ENCODE measurements around the gene LRP1B.

LRP1B gene

GRCh38 chr2:141440072-141440635 lies 690.7 kb downstream of the LRP1B start:
- no peak overlapping the region for H2AFZ ChIP-seq (ENCODE audit: low read length)
- H3K4me1 ChIP-seq (ENCODE audit: insufficient read depth, low read length, severe bottlenecking) = no peaks in the 10 kb centered on the region
- no peaks in the 10 kb centered on the region for H3K9me3 ChIP-seq (ENCODE audit: low read length)
- no peak for TF ChIP-seq EZH2 (IDR thresholded peaks at IDR 0.05; ENCODE audit: borderline replicate concordance, low read length)
- TF ChIP-seq, protein P1, sequence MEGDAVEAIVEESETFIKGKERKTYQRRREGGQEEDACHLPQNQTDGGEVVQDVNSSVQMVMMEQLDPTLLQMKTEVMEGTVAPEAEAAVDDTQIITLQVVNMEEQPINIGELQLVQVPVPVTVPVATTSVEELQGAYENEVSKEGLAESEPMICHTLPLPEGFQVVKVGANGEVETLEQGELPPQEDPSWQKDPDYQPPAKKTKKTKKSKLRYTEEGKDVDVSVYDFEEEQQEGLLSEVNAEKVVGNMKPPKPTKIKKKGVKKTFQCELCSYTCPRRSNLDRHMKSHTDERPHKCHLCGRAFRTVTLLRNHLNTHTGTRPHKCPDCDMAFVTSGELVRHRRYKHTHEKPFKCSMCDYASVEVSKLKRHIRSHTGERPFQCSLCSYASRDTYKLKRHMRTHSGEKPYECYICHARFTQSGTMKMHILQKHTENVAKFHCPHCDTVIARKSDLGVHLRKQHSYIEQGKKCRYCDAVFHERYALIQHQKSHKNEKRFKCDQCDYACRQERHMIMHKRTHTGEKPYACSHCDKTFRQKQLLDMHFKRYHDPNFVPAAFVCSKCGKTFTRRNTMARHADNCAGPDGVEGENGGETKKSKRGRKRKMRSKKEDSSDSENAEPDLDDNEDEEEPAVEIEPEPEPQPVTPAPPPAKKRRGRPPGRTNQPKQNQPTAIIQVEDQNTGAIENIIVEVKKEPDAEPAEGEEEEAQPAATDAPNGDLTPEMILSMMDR (IDR thresholded peaks at IDR 0.05; ENCODE audit: low read length) = no peak
- no peaks in the 10 kb centered on the region for H3F3A ChIP-seq (ENCODE audit: insufficient read depth, low read length)
- H3K4me2 ChIP-seq (ENCODE audit: low read length) = no peak overlapping the region
- H4K20me1 ChIP-seq (ENCODE audit: insufficient read depth, low read length) = no peaks in the 10 kb centered on the region
- no peak overlapping the region for H3K9ac ChIP-seq (ENCODE audit: low read length)
- no peaks in the 10 kb centered on the region for H3K27me3 ChIP-seq (ENCODE audit: insufficient read depth, low read length)
- H3K36me3 ChIP-seq (ENCODE audit: insufficient read depth, low read length) = no peaks in the 10 kb centered on the region
- no peak overlapping the region for H3K4me3 ChIP-seq (ENCODE audit: low read depth, low read length, poor library complexity, severe bottlenecking)
- H3K9me2 ChIP-seq (ENCODE audit: low read depth, low read length) = no peaks in the 10 kb centered on the region
- no peak overlapping the region for H3K27ac ChIP-seq (ENCODE audit: low read depth, low read length, poor library complexity, severe bottlenecking)
- no peaks in the 10 kb centered on the region for H3K79me2 ChIP-seq (ENCODE audit: insufficient read depth, low read length)

DNA sequence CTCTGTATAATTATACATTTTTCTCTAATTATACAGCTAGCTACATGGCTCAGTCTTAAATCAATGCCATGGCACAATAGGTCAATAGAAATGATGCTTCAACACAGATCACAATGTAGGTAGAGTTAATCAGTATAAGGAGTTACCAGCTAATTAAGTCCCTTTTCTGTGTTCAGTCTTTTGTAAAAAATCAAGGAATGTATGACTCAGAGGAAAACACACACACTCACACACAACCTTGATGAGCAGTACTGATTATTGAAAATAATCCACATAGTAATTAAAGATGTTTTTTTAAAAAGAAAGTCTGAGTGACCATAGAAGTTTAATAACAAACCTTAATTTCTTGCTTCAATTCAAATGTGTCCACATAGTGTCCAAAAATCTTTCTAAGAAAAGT lies 691.3 kb downstream of the LRP1B start:
- no peak overlapping the region for H3K27ac ChIP-seq (ENCODE audit: low read depth, low read length, poor library complexity, severe bottlenecking)
- no peaks in the 10 kb centered on the region for H3K4me1 ChIP-seq (ENCODE audit: insufficient read depth, low read length, severe bottlenecking)
- H3K9me2 ChIP-seq (ENCODE audit: low read depth, low read length) = no peaks in the 10 kb centered on the region
- H3K9me3 ChIP-seq (ENCODE audit: low read length) = no peaks in the 10 kb centered on the region
- H4K20me1 ChIP-seq (ENCODE audit: insufficient read depth, low read length) = no peaks in the 10 kb centered on the region
- H3K9ac ChIP-seq (ENCODE audit: low read length) = no peak overlapping the region
- TF ChIP-seq, protein P1 (IDR thresholded peaks at IDR 0.05; ENCODE audit: low read length) = no peak
- TF ChIP-seq EZH2 (IDR thresholded peaks at IDR 0.05; ENCODE audit: borderline replicate concordance, low read length) = no peak
- no peaks in the 10 kb centered on the region for H3F3A ChIP-seq (ENCODE audit: insufficient read depth, low read length)
- no peaks in the 10 kb centered on the region for H3K27me3 ChIP-seq (ENCODE audit: insufficient read depth, low read length)
- no peaks in the 10 kb centered on the region for H3K79me2 ChIP-seq (ENCODE audit: insufficient read depth, low read length)
- no peaks in the 10 kb centered on the region for H3K36me3 ChIP-seq (ENCODE audit: insufficient read depth, low read length)
- H2AFZ ChIP-seq (ENCODE audit: low read length) = no peak overlapping the region
- H3K4me2 ChIP-seq (ENCODE audit: low read length) = no peak overlapping the region
- no peak overlapping the region for H3K4me3 ChIP-seq (ENCODE audit: low read depth, low read length, poor library complexity, severe bottlenecking)

DNA sequence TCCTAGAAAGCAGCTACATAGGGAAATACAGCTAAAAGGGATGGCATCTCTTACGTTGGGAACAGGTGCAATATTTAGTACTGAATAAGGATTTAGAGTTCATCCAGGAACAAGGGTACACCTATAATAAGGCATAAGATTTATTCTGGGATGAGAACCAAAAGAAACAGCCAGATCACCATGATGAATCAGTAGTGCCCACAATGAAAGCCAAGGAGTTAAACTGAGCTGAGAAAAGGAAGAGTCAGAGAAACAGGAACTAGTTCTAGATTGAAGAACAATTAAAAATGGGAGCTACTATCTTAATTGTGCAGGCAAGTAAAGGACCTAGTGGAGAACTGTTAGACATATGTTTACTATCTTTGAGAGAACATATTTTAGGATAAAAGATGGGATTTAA lies 692.3 kb downstream of the LRP1B start:
- H3K9ac ChIP-seq (ENCODE audit: low read length) = no peak overlapping the region
- H3K36me3 ChIP-seq (ENCODE audit: insufficient read depth, low read length) = no peaks in the 10 kb centered on the region
- no peak overlapping the region for H3K4me2 ChIP-seq (ENCODE audit: low read length)
- no peaks in the 10 kb centered on the region for H3K9me2 ChIP-seq (ENCODE audit: low read depth, low read length)
- H3K4me3 ChIP-seq (ENCODE audit: low read depth, low read length, poor library complexity, severe bottlenecking) = no peak overlapping the region
- H3K27me3 ChIP-seq (ENCODE audit: insufficient read depth, low read length) = no peaks in the 10 kb centered on the region
- H2AFZ ChIP-seq (ENCODE audit: low read length) = no peak overlapping the region
- no peaks in the 10 kb centered on the region for H3K9me3 ChIP-seq (ENCODE audit: low read length)
- H3F3A ChIP-seq (ENCODE audit: insufficient read depth, low read length) = no peaks in the 10 kb centered on the region
- TF ChIP-seq, protein P1 (IDR thresholded peaks at IDR 0.05; ENCODE audit: low read length) = no peak
- no peak for TF ChIP-seq EZH2 (IDR thresholded peaks at IDR 0.05; ENCODE audit: borderline replicate concordance, low read length)
- H3K4me1 ChIP-seq (ENCODE audit: insufficient read depth, low read length, severe bottlenecking) = no peaks in the 10 kb centered on the region
- no peak overlapping the region for H3K27ac ChIP-seq (ENCODE audit: low read depth, low read length, poor library complexity, severe bottlenecking)
- H3K79me2 ChIP-seq (ENCODE audit: insufficient read depth, low read length) = no peaks in the 10 kb centered on the region
- no peaks in the 10 kb centered on the region for H4K20me1 ChIP-seq (ENCODE audit: insufficient read depth, low read length)
